Measurements from ENCODE around the gene LONP2.

GRCh38 chr16:48256579-48257177 lies 12.6 kb downstream of the LONP2 start:
- TF ChIP-seq CTCF (IDR thresholded peaks at IDR 0.05) (no peak), POLR2A (IDR thresholded peaks at IDR 0.05) (no peak)
